Chondrocyte (in vitro differentiated cells): ENCODE data around the gene TAGAP. TPM values are rescaled to one million over a fixed set of nuclear protein-coding genes. Genes with fewer than 3 reads are reported as not detected.

Experiments
- DNase-seq: peaks from one replicate; pipeline ENCODE4 v3.0.0; 2021; ENCODE audit warnings: mixed read lengths, low spot score
- H3K27ac Mint-ChIP-seq: one replicate; pipeline ENCODE4 v1.8.0; 2021; ENCODE audit warnings: mild to moderate bottlenecking, moderate library complexity, mixed read lengths; ENCODE audit not compliant: unreplicated experiment
- H3K27me3 Mint-ChIP-seq: 2 replicates; pipeline ENCODE4 v1.8.0; 2021; ENCODE audit warnings: low read depth, mixed read lengths
- H3K36me3 Mint-ChIP-seq: 2 replicates; pipeline ENCODE4 v1.8.0; 2021; ENCODE audit warnings: low read depth, mixed read lengths
- H3K4me1 Mint-ChIP-seq: 2 replicates; pipeline ENCODE4 v1.8.0; 2021; ENCODE audit warnings: low read depth, mild to moderate bottlenecking, mixed read lengths
- H3K4me3 Mint-ChIP-seq: one replicate; pipeline ENCODE4 v1.8.0; 2021; ENCODE audit warnings: mild to moderate bottlenecking, moderate library complexity, mixed read lengths; ENCODE audit not compliant: unreplicated experiment
- H3K9me3 Mint-ChIP-seq: 2 replicates; pipeline ENCODE4 v1.8.0; 2021; ENCODE audit warnings: low read depth, mixed read lengths
- CTCF ChIP-seq: fragments of 200-600 bp; sonication (generic); IDR thresholded peaks from 2 replicates; pipeline ENCODE4 v1.5.0; 2021; ENCODE audit warnings: antibody characterized with exemption, mild to moderate bottlenecking, moderate library complexity
- total RNA-seq: library from RNA; stranded (reverse); gene quantifications from 3 replicates; pipeline ENCODE4 v1.2.1, GENCODE V29; 2021

The TAGAP gene
- total RNA-seq, 1 donor from 2014 or later, result not detected

DNA sequence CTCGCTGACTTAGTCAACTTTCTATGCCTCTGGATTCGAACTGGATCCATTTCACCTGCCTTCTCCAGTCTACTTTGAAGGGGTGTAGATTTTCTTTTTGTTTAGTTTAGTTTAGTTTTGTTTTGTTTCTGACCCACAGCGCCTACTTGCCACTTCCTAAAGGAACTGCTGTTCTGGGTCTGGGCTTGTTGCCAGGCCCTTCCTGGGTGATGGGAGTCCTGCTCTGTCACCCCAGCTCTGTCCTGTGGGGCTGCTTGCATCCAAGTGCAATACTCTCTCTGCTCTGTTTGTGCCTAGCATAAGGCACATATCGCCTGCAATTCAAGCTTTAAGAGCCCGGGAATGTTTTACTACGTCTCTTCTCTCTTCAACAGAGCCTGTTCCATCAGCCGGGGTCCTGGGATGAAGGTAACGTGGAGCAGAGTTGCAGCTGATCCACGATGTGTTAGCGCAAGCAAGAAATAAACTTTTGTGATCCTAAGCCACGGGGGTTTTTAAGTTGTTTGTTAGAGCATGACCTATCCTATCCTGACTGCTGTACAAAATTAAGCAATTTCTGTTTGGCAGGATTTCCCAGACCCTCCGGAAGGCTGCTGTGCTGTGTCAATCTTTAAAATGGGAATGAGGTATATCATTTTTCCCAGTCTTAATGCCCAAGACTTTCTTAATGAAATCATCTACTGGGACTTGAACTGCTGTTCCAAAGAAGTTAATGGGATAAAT is 30.9 kb upstream of the TAGAP start:
- no peak for TF ChIP-seq CTCF
- Mint-ChIP-seq H3K9me3 (no peaks in the 10 kb centered on the region), H3K4me1 (peaks cover 11% of the 10 kb centered on the region), H3K36me3 (peaks cover 1% of the 10 kb centered on the region), H3K27ac (no peak overlapping the region), H3K4me3 (no peak overlapping the region), H3K27me3 (peaks cover 11% of the 10 kb centered on the region)
- DNase-seq, result no peak

GRCh38 chr6:159074876-159075275 is 30.1 kb upstream of the TAGAP start:
- Mint-ChIP-seq H3K4me3 (no peak overlapping the region), H3K9me3 (no peaks in the 10 kb centered on the region), H3K27ac (no peak overlapping the region), H3K36me3 (peaks cover 1% of the 10 kb centered on the region), H3K27me3 (peaks cover 14% of the 10 kb centered on the region), H3K4me1 (peaks cover 11% of the 10 kb centered on the region)
- no peak for TF ChIP-seq CTCF
- no peak for DNase-seq

GRCh38 chr6:159074120-159074684 is 29.4 kb upstream of the TAGAP start:
- H3K27me3 Mint-ChIP-seq, result peaks cover 19% of the 10 kb centered on the region

GRCh38 chr6:159071843-159072769 is 27.3 kb upstream of the TAGAP start:
- TF ChIP-seq CTCF, result no peak
- Mint-ChIP-seq H3K4me3 (no peak overlapping the region), H3K27ac (no peak overlapping the region), H3K36me3 (no peaks in the 10 kb centered on the region), H3K27me3 (peaks cover 33% of the 10 kb centered on the region), H3K4me1 (peaks cover 6% of the 10 kb centered on the region), H3K9me3 (no peaks in the 10 kb centered on the region)
- no peak for DNase-seq

More at GRCh38 chr6:159074120-159074684, 29.4 kb upstream of the TAGAP start:
- Mint-ChIP-seq H3K36me3 (peaks cover 1% of the 10 kb centered on the region), H3K4me1 (peaks cover 6% of the 10 kb centered on the region), H3K4me3 (peak overlapping the region; percentile 71), H3K27ac (no peak overlapping the region), H3K9me3 (no peaks in the 10 kb centered on the region)
- DNase-seq, result no peak
- no peak for TF ChIP-seq CTCF
